ENCODE measurements around the gene TEX54. TPM values are rescaled to one million over a fixed set of nuclear protein-coding genes. Genes with fewer than 3 reads are reported as not detected.
"Not testable (repeated sequence)": the region's sequence is repeated elsewhere in the genome, so short reads cannot be mapped to it uniquely, and the experiment has no call there.

The TEX54 gene
- not detected for total RNA-seq
- long read RNA-seq: 0 reads

- DNase-seq: peak; percentile 48
- peak; percentile 5 for ATAC-seq
- intact Hi-C loops (cut with micrococcal nuclease): no loop called here
Measured at GRCh38 chr11:62832336-62833234, at the start of gene TEX54. TEX54 (minus strand) TSS chr11:62832841.

GRCh38 chr11:62882431-62882749, 49.7 kb upstream of the TEX54 start:
- intact Hi-C loops (cut with micrococcal nuclease): no loop called here
- DNase-seq (no peak), ATAC-seq (no peak)

GRCh38 chr11:62881579-62882430, 49.2 kb upstream of the TEX54 start:
- peak; percentile 75 for ATAC-seq
- intact Hi-C loops (cut with micrococcal nuclease): no loop called here
- DNase-seq: peak; percentile 90

- intact Hi-C loops (cut with micrococcal nuclease): no loop called here
- ATAC-seq: peak; percentile 94
- peak; percentile 94 for DNase-seq
Measured at GRCh38 chr11:62880803-62881578, 48.4 kb upstream of the TEX54 start, which contains the start of gene SLC3A2. SLC3A2 (plus strand) TSS chr11:62880896; CDS start chr11:62881024, 128 bp downstream.

GRCh38 chr11:62880231-62880802, 47.7 kb upstream of the TEX54 start:
- intact Hi-C loops (cut with micrococcal nuclease): no loop called here
- DNase-seq (no peak), ATAC-seq (peak; percentile 28)

- intact Hi-C loops (cut with micrococcal nuclease): no loop called here
- no peak for DNase-seq
- ATAC-seq: no peak
Measured at GRCh38 chr11:62879235-62879978, 46.8 kb upstream of the TEX54 start.

- ATAC-seq (no peak), DNase-seq (no peak)
- intact Hi-C loops (cut with micrococcal nuclease): no loop called here
Measured at GRCh38 chr11:62876712-62877111, 44.1 kb upstream of the TEX54 start.

- DNase-seq: no peak
- intact Hi-C loops (cut with micrococcal nuclease): no loop called here
- ATAC-seq: no peak
Measured at GRCh38 chr11:62875698-62876478, 43.2 kb upstream of the TEX54 start.

- intact Hi-C loops (cut with micrococcal nuclease): no loop called here
- ATAC-seq (no peak), DNase-seq (no peak)
Measured at GRCh38 chr11:62874851-62875250, 42.2 kb upstream of the TEX54 start.

- DNase-seq (no peak), ATAC-seq (no peak)
- intact Hi-C loops (cut with micrococcal nuclease): no loop called here
Measured at GRCh38 chr11:62865635-62866034, 33.0 kb upstream of the TEX54 start.

- intact Hi-C loops (cut with micrococcal nuclease): no loop called here
- no peak for ATAC-seq
Measured at GRCh38 chr11:62863687-62864335, 31.2 kb upstream of the TEX54 start.

GRCh38 chr11:62861564-62862192, 29.0 kb upstream of the TEX54 start:
- ATAC-seq; DNase-seq; intact Hi-C loops (cut with micrococcal nuclease): not testable (repeated sequence)

More at GRCh38 chr11:62863687-62864335, 31.2 kb upstream of the TEX54 start:
- DNase-seq: no peak

GRCh38 chr11:62860835-62861563, 28.4 kb upstream of the TEX54 start:
- no peak for ATAC-seq
- DNase-seq: no peak
- intact Hi-C loops (cut with micrococcal nuclease): no loop called here

- intact Hi-C loops (cut with micrococcal nuclease); DNase-seq; ATAC-seq: not testable (repeated sequence)
Measured at GRCh38 chr11:62859281-62859703, 26.7 kb upstream of the TEX54 start.

- intact Hi-C loops (cut with micrococcal nuclease): no loop called here
- ATAC-seq: no peak
Measured at GRCh38 chr11:62858201-62858600, 25.6 kb upstream of the TEX54 start.

GRCh38 chr11:62857541-62857982, 24.9 kb upstream of the TEX54 start:
- intact Hi-C loops (cut with micrococcal nuclease): no loop called here
- no peak for DNase-seq
- ATAC-seq: no peak

More at GRCh38 chr11:62858201-62858600, 25.6 kb upstream of the TEX54 start:
- DNase-seq: no peak
